Chondrocyte (in vitro differentiated cells): Measurements from ENCODE around the gene TESMIN. TPM values are rescaled to one million over a fixed set of nuclear protein-coding genes. Genes with fewer than 3 reads are reported as not detected.

ENCODE experiments used
- DNase-seq: peaks from one replicate; pipeline ENCODE4 v3.0.0; 2021; ENCODE audit warnings: mixed read lengths, low spot score
- H3K27ac Mint-ChIP-seq: one replicate; pipeline ENCODE4 v1.8.0; 2021; ENCODE audit warnings: mild to moderate bottlenecking, moderate library complexity, mixed read lengths; ENCODE audit not compliant: unreplicated experiment
- H3K27me3 Mint-ChIP-seq: 2 replicates; pipeline ENCODE4 v1.8.0; 2021; ENCODE audit warnings: low read depth, mixed read lengths
- H3K36me3 Mint-ChIP-seq: 2 replicates; pipeline ENCODE4 v1.8.0; 2021; ENCODE audit warnings: low read depth, mixed read lengths
- H3K4me1 Mint-ChIP-seq: 2 replicates; pipeline ENCODE4 v1.8.0; 2021; ENCODE audit warnings: low read depth, mild to moderate bottlenecking, mixed read lengths
- H3K4me3 Mint-ChIP-seq: one replicate; pipeline ENCODE4 v1.8.0; 2021; ENCODE audit warnings: mild to moderate bottlenecking, moderate library complexity, mixed read lengths; ENCODE audit not compliant: unreplicated experiment
- H3K9me3 Mint-ChIP-seq: 2 replicates; pipeline ENCODE4 v1.8.0; 2021; ENCODE audit warnings: low read depth, mixed read lengths
- CTCF ChIP-seq: fragments of 200-600 bp; sonication (generic); IDR thresholded peaks from 2 replicates; pipeline ENCODE4 v1.5.0; 2021; ENCODE audit warnings: antibody characterized with exemption, mild to moderate bottlenecking, moderate library complexity
- total RNA-seq: library from RNA; stranded (reverse); gene quantifications from 3 replicates; pipeline ENCODE4 v1.2.1, GENCODE V29; 2021

The TESMIN gene
- total RNA-seq, 1 donor from 2014 or later, result 0.37 TPM

DNA sequence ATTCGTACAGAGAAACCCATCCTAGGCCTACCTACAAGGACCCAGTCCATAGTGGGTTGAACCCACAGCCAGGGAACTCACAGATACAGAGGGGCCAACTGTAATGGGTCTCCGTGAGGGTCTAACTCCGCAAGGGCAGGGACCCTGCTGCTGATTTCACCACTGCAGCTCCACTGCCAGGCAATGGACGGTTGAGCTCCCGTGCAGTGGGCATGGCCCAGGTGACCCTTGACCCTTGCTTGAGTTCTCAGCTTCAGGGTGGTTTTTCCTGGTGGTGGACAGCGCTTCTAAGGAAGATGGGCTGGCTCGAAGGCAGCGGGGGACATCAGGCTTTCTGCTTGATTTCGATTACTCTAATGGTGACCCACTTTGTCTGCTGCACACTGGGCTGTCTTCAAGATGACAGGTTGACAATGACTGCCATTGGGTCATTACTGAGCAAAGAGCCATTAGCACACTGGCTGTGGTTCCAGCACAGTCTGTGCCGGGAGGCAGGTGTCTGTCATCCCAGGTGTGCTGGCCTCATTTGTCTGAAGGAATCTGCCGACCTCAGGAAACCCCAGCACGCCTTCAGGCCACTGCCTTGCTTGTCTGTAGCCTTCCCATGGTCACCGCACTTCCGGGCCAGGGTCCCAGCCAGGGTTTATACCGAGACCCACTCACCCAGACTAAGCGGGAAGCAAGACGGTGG, 70.6 kb downstream of the TESMIN start:
- Mint-ChIP-seq H3K4me3 (no peak overlapping the region), H3K9me3 (no peaks in the 10 kb centered on the region), H3K27ac (no peak overlapping the region), H3K36me3 (no peaks in the 10 kb centered on the region), H3K4me1 (peaks cover 19% of the 10 kb centered on the region), H3K27me3 (peaks cover 12% of the 10 kb centered on the region)
- DNase-seq, result no peak
- no peak for TF ChIP-seq CTCF

DNA sequence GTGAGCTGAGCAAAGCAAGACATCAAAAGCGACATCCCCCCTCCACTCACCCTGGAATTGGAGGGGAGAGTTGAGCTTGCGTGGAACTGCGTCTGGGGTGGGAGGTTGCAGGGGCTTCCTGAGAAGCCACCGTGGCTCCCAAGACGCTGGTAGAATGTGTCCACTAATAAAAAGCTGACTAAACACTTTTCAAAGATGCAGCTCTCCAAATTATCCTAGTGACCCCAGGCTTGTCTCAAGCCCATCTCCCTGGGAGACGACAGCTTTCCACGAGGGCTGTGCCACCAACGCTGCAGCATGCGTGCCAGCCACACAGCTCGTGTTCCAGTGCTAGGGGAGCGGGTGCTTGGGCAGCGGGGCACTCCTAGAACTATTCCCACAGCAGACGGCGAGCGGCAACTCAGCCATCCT, 73.3 kb downstream of the TESMIN start:
- H3K4me3 Mint-ChIP-seq, result no peak overlapping the region
- H3K4me1 Mint-ChIP-seq, result peaks cover 17% of the 10 kb centered on the region
- no peaks in the 10 kb centered on the region for H3K9me3 Mint-ChIP-seq
- TF ChIP-seq CTCF, result no peak
- H3K27ac Mint-ChIP-seq, result no peak overlapping the region
- no peaks in the 10 kb centered on the region for H3K36me3 Mint-ChIP-seq
- peaks cover 9% of the 10 kb centered on the region for H3K27me3 Mint-ChIP-seq
- peak; percentile 71 for DNase-seq

- H3K27ac Mint-ChIP-seq, result no peak overlapping the region
- peaks cover 10% of the 10 kb centered on the region for H3K27me3 Mint-ChIP-seq
- TF ChIP-seq CTCF, result no peak
- H3K9me3 Mint-ChIP-seq, result no peaks in the 10 kb centered on the region
- peaks cover 12% of the 10 kb centered on the region for H3K4me1 Mint-ChIP-seq
- H3K36me3 Mint-ChIP-seq, result peaks cover 1% of the 10 kb centered on the region
- DNase-seq, result peak; percentile 38
- H3K4me3 Mint-ChIP-seq, result no peak overlapping the region
These were observed 73.9 kb downstream of the TESMIN start for GRCh38 chr11:68677432-68677831.

DNA sequence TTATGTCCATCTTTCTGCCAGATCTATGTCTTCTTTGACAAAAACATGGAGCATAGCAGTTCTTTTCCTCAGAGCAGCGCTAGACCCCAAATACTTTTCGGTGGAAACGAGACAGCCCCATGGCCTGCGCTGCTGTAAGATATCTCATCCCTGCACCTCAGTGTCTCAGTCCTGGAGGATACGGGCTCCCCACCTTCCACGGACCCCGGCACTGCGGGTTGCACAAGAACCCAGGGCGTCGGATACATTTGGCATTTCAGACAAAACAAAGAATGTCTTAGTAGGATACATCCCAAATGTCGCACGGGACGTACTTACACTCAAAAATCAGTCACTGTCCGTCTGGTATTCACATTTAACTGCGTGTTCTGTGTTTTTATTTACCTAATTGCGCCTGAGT, 76.9 kb downstream of the TESMIN start:
- DNase-seq, result peak; percentile 54
- Mint-ChIP-seq H3K27ac (no peak overlapping the region), H3K36me3 (peaks cover 1% of the 10 kb centered on the region), H3K4me1 (peaks cover 12% of the 10 kb centered on the region), H3K4me3 (no peak overlapping the region), H3K27me3 (peaks cover 19% of the 10 kb centered on the region), H3K9me3 (peaks cover 3% of the 10 kb centered on the region)
- TF ChIP-seq CTCF, result no peak

DNA sequence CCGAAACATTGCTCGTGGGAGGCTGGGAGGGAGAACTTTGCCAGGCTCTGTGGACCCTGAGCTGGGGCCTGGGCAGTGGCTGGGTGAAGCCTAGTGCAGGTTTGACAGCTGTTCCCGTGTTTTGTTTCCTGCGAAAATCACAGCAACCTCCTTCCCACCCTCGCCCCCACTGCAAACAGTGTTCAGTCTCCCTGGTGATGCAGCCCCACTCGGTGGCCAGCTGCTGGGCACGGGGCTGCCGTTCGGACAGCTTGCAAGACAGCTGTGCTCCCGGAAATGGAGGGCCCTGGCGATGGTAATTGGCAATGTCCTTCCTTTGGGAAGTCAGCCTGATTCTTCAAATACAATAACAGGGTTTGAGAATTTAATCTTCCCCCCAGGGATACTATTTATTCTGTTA, 77.3 kb downstream of the TESMIN start:
- Mint-ChIP-seq H3K4me1 (peaks cover 12% of the 10 kb centered on the region), H3K27ac (no peak overlapping the region), H3K4me3 (no peak overlapping the region), H3K9me3 (peaks cover 3% of the 10 kb centered on the region), H3K27me3 (peaks cover 21% of the 10 kb centered on the region), H3K36me3 (peaks cover 1% of the 10 kb centered on the region)
- peak; percentile 68 for DNase-seq
- TF ChIP-seq CTCF, result no peak
